GM21528 (cell line): Measurements from ENCODE around the gene CYP11A1.
A peak's percentile ranks its signal among the peaks of the same experiment; 100 is the strongest.

ENCODE experiments used
- ATAC-seq: cut with Tn5 transposase; IDR thresholded peaks from one replicate; pipeline ENCODE4 v1.9.1; 2021; ENCODE audit warnings: mild to moderate bottlenecking, moderate library complexity; ENCODE audit not compliant: unreplicated experiment, low FRiP score

Gene CYP11A1

DNA sequence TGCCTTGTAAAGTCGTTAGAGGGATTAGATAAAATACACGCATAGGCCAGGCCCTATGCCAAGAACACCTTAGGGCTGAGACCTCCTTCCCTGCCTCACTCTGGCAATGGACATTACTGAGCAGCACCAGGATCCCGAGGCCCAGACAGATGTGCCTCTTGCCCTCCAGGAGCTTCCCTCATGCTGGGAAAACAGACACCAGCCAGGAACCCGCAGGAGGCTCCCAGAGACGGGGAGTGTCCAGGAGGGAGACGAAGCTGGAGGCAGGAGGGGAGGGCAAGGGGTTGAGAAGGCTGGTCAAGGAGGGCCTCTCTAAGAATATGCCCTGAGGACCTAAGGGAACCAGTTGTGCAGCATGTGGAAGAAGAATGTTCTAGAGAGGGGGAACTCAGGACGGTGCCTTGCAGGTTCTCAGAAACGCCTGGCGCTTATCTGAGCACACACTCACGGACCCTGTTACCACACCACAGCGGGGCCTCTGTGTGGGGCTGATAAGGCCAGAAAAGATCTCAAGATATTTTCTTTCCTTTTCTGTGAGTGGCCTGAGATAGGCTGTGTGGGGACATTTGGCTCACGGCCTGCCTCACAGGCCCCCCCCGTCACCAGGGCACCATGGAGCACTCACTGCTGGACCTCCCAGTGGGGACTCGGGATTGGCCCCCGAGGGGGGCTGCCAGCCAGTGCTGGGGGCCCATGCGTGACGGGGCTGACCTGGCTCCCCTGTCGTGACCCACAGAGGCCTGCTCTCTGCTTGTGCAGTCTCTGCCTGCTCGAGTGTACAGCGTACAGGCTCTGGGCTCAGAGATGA, 22.0 kb upstream of the CYP11A1 start:
- ATAC-seq = no peak

DNA sequence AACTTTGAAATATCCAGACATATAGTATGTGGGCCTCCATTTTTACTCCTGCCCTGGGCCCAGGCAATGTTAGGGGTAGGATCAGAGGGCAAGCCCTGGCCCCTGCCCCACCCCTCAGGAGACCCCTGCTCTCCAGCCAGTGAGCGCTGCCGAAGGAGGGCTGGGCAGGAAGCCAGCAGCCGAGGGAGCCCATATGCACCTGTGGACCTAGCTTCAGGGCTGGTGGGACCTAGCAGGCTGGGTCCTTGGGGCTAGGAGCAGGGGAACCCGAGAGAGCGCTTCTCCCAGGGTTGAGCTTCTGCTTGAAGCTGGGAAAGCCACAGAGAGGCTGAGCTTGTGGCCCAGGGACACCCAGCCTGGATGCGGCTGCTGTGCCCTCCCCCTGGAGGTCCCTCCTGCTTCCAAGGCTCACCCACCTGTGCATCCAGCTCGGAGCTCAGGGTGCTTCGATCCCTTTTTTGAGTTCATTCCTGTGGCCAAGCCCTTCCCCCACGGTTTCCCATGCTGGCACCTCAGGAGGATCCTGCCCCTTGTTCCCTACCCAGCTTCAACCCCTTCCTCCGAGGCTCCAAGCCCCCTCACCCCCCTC, 21.0 kb upstream of the CYP11A1 start:
- ATAC-seq = no peak

GRCh38 chr15:74387621-74388362, 20.3 kb upstream of the CYP11A1 start:
- no peak for ATAC-seq

GRCh38 chr15:74387141-74387541, 19.7 kb upstream of the CYP11A1 start:
- no peak for ATAC-seq

- ATAC-seq = no peak
Measured at GRCh38 chr15:74386496-74387140, 19.2 kb upstream of the CYP11A1 start.

GRCh38 chr15:74385733-74386132, 18.3 kb upstream of the CYP11A1 start:
- no peak for ATAC-seq

DNA sequence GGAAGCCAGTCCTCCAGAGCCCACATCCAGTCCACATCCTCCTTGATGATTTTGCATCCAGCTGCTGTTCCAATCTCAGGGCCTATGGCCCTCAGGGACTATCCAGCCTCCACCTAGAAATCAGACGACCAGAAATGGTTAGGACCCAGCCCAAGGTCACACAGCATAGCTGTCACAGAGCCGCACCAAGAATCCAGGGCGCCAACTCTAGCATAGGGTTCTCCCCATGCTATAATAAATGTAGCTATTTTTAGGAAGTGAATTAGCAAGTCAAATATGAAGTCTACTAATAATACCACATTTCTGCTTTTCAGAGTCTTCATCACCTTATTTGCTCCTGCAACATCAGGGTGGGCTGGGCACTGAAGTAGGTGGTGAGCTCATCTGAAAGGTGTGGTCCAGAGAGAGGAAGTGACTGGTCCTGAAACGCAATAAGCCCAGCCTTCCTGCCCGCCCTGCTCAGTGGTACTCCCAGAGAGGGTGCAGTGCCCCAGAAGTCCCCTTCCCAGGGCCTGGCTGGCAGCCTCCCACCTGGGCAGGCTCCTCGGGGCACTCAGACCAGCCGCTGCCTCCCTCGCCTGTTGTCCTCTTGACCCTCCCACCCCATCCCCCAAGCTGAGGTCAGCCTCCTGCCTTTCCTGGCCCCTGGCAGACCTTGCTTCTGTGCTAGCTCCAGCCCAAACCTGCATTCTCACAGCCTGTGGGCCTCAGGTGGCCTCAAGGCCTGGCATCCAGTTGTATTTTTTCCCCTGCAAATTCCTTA, 17.6 kb upstream of the CYP11A1 start:
- peak; percentile 60 for ATAC-seq

GRCh38 chr15:74384566-74384880, 17.1 kb upstream of the CYP11A1 start:
- ATAC-seq = peak; percentile 3

GRCh38 chr15:74383695-74384565, 16.5 kb upstream of the CYP11A1 start:
- ATAC-seq = peak; percentile 47

- ATAC-seq = no peak
Measured at GRCh38 chr15:74383286-74383685, 15.8 kb upstream of the CYP11A1 start.

GRCh38 chr15:74382004-74382816, 14.8 kb upstream of the CYP11A1 start:
- ATAC-seq = peak; percentile 32

- no peak for ATAC-seq
Measured at GRCh38 chr15:74381481-74381880, 14.0 kb upstream of the CYP11A1 start.

GRCh38 chr15:74381190-74381453, 13.7 kb upstream of the CYP11A1 start:
- ATAC-seq = no peak

- no peak for ATAC-seq
Measured at GRCh38 chr15:74380361-74381189, 13.1 kb upstream of the CYP11A1 start.

DNA sequence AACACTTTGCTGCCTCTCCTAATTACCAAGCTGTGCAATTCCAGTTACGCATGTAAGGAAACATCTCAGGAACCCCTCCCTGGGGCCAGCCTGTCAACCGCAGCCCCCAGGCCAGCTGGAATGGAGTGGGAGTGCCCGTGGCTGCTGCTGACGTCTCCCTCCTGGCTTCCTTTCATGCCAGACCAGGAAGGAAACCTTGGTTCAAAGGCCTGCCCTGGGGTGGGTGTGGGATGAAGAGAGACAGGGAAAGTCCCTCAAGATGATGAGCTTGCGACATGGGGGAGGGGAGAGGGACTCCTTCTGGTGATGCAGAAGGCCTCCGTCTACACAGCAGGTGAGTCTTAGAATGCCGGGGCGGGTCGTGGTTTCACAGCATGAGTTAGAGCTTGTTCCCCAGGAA, 11.4 kb upstream of the CYP11A1 start:
- ATAC-seq = no peak

- no peak for ATAC-seq
Measured at GRCh38 chr15:74377831-74378766, 10.7 kb upstream of the CYP11A1 start.
